GM19351 (cell line): ENCODE measurements around the gene KIAA1217.

Experiments used
- ATAC-seq: cut with Tn5 transposase; IDR thresholded peaks from one replicate; pipeline ENCODE4 v1.9.1; 2021; ENCODE audit warnings: mild to moderate bottlenecking, moderate library complexity; ENCODE audit not compliant: unreplicated experiment

Gene KIAA1217

DNA sequence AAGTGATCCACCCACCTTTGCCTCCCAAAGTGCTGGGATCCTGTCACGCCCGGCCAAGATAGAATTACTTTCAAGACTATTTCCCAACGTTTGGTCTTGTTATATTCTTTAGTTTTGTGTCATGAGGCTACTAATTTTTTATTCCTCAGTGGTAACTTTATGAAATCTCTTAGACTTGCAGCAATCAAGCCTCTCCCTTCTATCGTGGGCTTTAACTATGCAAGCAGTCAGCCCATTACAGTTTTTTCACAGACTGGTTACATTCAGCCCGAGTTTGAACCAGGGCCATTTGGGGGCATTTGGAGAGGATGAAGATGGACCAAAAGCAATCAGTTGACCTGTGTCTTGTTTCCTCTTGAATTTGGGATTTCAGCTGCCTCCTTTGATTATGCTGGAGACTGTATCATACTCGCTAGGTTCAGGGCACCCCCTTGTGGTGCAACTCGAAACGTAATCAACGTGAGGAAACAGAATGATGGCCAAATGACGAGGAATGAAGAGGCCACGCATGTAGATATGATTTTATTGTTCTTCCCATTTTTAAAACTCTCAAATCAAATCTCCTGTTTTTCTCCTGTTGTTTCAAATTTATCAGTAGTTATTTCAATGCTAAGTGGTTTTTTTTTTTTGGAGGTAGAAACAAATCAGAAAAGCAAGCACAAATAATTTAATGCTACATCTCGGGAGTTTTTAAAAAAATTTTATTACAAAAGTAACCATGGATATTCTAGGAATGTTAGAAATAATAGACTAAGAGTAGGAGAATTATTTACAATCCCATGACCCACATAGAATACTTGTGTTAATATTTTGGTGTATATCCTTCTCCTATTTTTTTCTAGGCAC lies 151.6 kb downstream of the KIAA1217 start:
- ATAC-seq: peak; percentile 90

DNA sequence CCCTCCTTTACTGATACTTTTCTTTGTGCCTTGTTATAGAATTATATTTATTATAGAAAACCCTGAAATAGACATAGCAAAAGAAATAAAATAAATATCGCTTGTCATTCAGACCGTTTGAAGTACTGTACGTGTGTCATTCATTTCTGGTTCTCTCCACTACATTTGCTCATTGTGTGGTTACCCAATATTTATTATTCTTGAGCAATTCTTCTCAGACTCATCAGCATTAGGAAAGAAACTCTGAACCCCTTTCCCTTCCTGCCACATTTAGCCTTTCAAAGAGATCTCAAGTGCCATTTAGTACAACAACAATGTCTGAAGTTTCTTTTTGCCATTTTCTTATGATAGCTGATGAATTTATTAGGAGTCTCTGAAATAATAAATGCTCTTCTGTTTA lies 154.1 kb downstream of the KIAA1217 start:
- no peak for ATAC-seq

DNA sequence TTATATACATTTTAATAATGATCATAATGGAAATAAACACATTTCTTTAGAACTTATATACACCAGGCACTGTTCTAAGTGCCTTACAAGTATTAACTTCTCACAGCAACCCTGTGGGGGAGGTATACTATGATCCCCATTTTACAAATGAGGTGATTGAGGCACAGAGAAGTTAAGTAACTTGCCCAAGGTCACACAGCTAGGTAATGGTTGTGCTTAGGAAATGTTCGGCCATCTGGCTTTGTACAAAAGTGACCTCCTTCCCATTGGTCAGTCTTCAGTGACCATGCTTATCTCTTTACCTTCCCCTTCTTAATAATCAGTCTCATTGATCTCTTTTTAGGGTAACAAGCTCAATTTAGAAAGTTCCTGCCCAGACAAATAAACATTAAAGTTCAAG lies 158.8 kb downstream of the KIAA1217 start:
- no peak for ATAC-seq

DNA sequence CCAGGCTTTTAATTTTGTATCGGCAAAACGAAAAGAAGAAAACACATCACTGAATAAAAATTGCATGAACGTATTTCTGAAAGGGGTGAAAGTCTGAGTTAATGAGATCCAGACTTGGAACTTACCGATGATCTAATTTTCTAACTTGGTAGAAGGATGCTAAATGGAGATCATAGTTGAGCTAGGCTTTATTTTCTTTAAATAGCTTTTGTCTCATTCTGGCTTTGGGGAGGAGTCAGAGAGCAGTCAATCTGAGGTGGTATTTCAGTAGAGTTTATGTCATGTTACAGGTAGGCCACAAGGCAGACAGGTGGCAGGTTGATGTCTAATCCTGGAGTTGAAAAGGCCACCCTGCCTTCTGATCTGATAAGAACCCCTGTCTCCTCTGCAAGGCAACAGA lies 161.9 kb downstream of the KIAA1217 start:
- ATAC-seq: no peak

GRCh38 chr10:24371396-24371795 lies 162.5 kb downstream of the KIAA1217 start:
- ATAC-seq: no peak

GRCh38 chr10:24374134-24374915 lies 165.4 kb downstream of the KIAA1217 start:
- no peak for ATAC-seq

DNA sequence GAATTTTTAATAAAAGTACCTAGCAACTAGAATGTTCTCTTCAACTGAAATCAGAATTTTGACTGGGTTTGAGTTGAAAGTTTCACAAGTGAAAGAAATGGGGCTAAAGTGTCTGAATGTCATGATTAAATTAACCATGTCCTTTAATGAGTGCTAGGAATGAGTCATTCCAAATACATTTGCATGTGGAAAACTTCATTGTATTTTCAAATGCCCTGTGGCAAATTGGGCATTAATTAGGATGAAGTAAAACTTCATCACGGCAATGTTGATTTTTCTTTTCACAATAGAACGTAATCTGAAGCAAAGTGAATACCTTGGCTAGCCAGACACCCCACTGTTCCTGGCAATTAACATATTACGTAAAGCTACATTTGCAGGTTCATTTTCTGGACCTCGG lies 166.6 kb downstream of the KIAA1217 start:
- no peak for ATAC-seq

- peak; percentile 35 for ATAC-seq
Observed at GRCh38 chr10:24376731-24377130, 167.8 kb downstream of the KIAA1217 start.

GRCh38 chr10:24378126-24378920 lies 169.4 kb downstream of the KIAA1217 start:
- peak; percentile 38 for ATAC-seq

DNA sequence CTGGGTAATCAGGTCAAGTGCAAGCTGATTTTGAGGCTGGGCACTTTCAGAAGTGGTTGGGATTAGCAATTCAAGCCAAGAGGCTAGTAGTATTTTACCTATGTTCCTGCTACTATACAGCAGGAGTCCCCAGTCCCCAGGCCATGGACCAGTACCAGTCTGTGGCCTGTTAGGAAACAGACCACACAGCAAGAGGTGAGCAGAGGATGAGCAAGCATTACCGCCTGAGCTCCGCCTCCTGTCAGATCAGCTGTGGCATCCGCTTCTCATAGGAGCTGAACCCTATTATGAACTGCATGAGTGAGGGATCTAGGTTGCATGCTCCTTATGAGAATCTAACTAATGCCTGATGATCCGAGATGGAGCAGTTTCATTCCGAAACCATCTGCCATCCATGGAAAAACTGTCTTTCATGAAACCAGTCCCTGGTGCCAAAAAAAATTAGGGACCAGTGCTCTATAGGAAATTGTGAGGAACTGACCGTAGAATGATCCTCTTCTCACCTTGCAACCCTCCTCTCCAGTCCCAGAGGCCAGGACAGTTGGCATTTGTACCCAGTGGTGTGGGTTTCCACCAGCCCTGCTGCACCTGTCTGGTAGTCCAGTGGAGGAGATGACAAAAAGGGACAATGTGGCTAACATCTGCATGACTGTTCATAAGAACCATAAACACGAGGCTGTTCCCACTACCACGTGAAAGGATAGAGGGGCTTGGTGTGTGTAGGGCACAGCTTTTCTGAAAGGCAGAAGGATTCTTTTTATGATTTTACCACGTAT lies 172.5 kb downstream of the KIAA1217 start:
- ATAC-seq: no peak

DNA sequence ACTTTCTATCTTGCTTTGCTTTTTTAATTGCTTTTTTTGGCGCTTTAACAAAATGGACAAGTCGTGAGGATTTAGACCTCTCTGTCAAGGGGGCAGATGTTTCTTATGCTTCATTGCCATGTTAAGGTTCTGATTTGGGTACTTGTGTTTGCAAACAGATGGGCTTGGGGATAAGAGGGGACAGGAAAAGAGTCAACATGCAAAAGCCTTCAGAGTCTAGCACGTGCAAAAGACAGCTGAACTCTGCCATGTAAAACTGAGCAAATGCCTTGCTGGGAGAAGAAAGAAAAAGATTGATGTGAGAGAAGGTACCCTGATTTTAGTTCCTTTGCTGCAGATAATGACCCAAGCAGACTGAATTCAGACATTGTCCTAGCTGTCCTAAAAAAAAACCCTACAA lies 173.1 kb downstream of the KIAA1217 start:
- no peak for ATAC-seq

DNA sequence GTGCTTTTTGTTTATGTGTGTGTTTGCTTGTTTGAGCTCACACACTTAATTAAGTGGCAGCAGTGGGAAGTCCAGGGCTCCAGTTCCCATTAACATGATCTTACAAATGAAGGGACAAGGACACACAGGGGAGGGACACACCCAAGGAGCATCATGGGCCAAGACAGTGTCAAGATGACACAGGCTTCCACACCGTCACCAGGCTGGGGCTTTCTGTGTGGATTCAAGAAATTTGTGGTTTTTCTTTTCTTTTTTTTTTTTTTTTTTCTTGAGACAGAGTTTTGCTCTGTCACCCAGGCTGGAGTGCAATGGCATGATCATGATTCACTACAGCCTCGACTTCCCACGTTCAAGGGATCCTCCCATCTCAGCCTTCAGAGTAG lies 173.6 kb downstream of the KIAA1217 start:
- peak; percentile 24 for ATAC-seq

DNA sequence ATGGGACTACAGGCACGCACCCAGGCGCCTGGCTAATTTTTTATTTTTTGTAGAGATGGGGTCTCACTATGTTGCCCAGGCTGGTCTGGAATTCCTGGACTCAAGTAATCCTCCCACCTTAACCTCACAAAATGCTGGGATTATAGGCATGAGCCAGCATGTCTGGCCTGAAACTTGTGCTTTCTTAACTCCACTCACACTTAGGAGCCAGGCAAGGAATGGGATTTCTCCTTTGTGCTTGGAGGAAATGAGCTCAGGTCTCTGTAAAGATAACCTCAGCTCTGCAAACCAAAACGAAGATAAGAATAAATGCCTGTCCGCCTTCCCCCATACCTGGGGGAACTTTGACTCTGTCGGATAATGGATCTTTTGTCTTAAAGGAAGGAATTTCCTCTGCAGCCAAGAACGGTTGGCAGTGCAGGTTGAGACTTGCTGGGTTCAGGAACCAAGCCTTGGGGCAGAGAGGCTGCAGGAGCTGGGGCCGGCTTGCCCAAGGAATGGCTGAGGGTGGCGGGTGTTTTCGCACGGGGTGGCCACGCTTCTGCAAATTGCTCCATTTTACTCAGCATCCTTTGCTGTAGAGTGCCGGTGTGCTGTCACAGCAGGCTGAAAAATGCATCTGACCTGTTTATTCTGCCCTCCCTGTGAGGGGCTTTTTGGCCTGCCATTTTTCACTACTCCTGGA lies 174.2 kb downstream of the KIAA1217 start:
- ATAC-seq: peak; percentile 65

- peak; percentile 73 for ATAC-seq
Observed at GRCh38 chr10:24383681-24384106, 174.8 kb downstream of the KIAA1217 start.

DNA sequence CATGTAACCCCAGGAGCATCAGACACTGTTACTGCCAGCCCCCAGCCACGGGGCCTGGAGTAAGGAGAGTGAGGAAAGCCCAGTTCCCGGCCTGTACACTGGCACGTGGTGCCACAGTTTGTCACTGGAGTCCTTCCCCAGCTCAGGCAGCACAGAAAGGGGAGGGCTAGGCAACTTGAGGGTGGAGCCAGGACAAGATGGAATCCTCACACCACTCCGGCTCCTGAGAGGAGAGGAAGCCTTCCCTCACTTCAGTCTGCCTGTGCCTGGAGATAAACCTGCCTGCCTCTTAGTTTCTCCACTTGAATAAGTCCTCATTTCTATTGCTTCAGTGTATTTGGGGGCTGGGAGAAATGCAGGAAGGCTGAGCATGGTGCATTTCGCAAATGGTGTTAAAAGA lies 176.0 kb downstream of the KIAA1217 start:
- ATAC-seq: no peak

- no peak for ATAC-seq
Observed at GRCh38 chr10:24385776-24386175, 176.8 kb downstream of the KIAA1217 start.

- ATAC-seq: no peak
Observed at GRCh38 chr10:24390146-24390700, 181.3 kb downstream of the KIAA1217 start.

DNA sequence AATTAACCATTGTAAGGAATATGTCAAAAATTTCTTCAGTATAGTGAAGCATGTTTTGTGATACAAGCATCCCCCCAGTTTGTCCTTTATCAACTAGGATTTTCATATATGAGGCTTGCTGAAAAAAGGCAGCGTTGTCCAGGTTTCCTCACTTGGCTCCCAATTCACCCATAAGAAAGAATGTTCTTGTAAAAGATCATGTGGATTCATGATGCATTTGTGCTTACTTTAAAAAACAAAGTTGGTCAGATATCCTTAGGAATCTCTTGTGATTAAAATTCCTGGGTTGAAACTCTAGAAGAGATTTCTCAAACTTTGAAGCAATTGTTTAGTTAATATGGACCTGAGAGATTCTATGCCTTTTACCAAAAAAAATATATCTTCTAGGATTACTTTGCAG lies 181.8 kb downstream of the KIAA1217 start:
- no peak for ATAC-seq

DNA sequence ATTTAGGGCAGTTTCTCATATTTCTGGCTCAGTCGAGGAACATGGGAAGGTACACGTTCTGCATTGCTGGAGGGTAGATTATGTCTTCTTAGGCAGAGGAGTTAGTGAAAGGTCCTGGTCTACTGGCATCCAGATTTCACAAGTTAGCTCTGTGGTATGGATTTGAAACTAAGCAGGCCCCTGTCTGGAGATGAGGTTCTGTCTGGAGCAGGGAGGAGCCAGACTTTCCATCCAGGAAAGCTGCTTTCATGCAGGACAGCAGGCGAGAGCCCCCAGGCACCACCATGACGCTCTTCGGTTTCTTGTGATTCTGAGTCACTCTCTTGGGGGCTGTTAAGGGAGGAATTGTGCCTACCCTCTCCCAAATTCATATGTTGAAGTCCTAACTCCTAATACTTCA lies 184.3 kb downstream of the KIAA1217 start:
- no peak for ATAC-seq
